Neuronal stem cell (in vitro differentiated cells): Measurements from ENCODE around the gene S1PR4.

Experiments used
- DNase-seq: peaks from one replicate; pipeline ENCODE4 v3.0.0-alpha.2; 2013; ENCODE audit warnings: low spot score
- H2AFZ ChIP-seq: one replicate; pipeline ENCODE4 v1.6.1; 2013; ENCODE audit warnings: mild to moderate bottlenecking, low read length, inconsistent platforms
- H2AK5ac ChIP-seq: 2 replicates; pipeline ENCODE4 v1.6.1; 2013; ENCODE audit warnings: low read depth, mild to moderate bottlenecking, inconsistent platforms, low read length, moderate library complexity, mixed read lengths
- H2BK120ac ChIP-seq: 2 replicates; pipeline ENCODE4 v1.6.1; 2013; ENCODE audit warnings: low read depth, mild to moderate bottlenecking, inconsistent platforms, low read length, moderate library complexity, mixed read lengths
- H2BK12ac ChIP-seq: one replicate; pipeline ENCODE4 v1.6.1; 2013; ENCODE audit warnings: low read length, inconsistent platforms
- H2BK15ac ChIP-seq: 2 replicates; pipeline ENCODE4 v1.6.1; 2013; ENCODE audit warnings: mild to moderate bottlenecking, low read length, inconsistent platforms, mixed read lengths
- H2BK5ac ChIP-seq: one replicate; pipeline ENCODE4 v1.6.1; 2013; ENCODE audit warnings: inconsistent platforms, mild to moderate bottlenecking, low read length, moderate library complexity
- H3K14ac ChIP-seq: one replicate; pipeline ENCODE4 v1.6.1; 2013; ENCODE audit warnings: low read length, inconsistent platforms
- H3K18ac ChIP-seq: 2 replicates; pipeline ENCODE4 v1.6.1; 2013; ENCODE audit warnings: low read length, inconsistent platforms
- H3K23ac ChIP-seq: 2 replicates; pipeline ENCODE4 v1.6.1; 2013; ENCODE audit warnings: low read depth, mild to moderate bottlenecking, mixed read lengths, low read length, inconsistent platforms; ENCODE audit not compliant: poor library complexity
- H3K27ac ChIP-seq: replicated peaks from 3 replicates; pipeline ENCODE4 v1.5.1; 2013; ENCODE audit warnings: low read length, inconsistent platforms
- H3K27me3 ChIP-seq, 3 experiments: 2 replicates each; pipeline ENCODE4 v1.6.1; 2013; ENCODE audit warnings: low read length in 3 of 3, mild to moderate bottlenecking in 2 of 3, inconsistent platforms in 1 of 3, low read depth in 1 of 3, mixed read lengths in 1 of 3, moderate library complexity in 1 of 3; ENCODE audit not compliant: control insufficient read depth in 3 of 3, insufficient read depth in 3 of 3
- H3K36me3 ChIP-seq, 2 donors: replicated peaks in 1 of 2; 2 replicates each; pipeline ENCODE4 v1.6.1; 2013; ENCODE audit warnings: low read length in 2 of 2; ENCODE audit not compliant: control insufficient read depth in 2 of 2, insufficient read depth in 2 of 2
- H3K4ac ChIP-seq: 2 replicates; pipeline ENCODE4 v1.6.1; 2013; ENCODE audit warnings: inconsistent platforms, mild to moderate bottlenecking, low read length, moderate library complexity
- H3K4me1 ChIP-seq, 2 donors: 1 replicate in 1 of 2; 2 replicates in 1 of 2; pipeline ENCODE4 v1.6.1; 2013; ENCODE audit warnings: low read length in 2 of 2, low read depth in 1 of 2; ENCODE audit not compliant: control insufficient read depth in 2 of 2, insufficient read depth in 1 of 2
- H3K4me2 ChIP-seq: one replicate; pipeline ENCODE4 v1.6.1; 2013; ENCODE audit warnings: mild to moderate bottlenecking, low read length, inconsistent platforms; ENCODE audit not compliant: insufficient read depth, poor library complexity, severe bottlenecking
- H3K4me3 ChIP-seq, 2 donors: 2 replicates each; pipeline ENCODE4 v1.5.1; 2013; ENCODE audit warnings: low read length in 2 of 2, mild to moderate bottlenecking in 2 of 2, inconsistent platforms in 1 of 2, moderate library complexity in 1 of 2
- H3K79me1 ChIP-seq: one replicate; pipeline ENCODE4 v1.6.1; 2013; ENCODE audit warnings: low read depth, mild to moderate bottlenecking, inconsistent platforms, low read length, moderate library complexity
- H3K9ac ChIP-seq: one replicate; pipeline ENCODE4 v1.6.1; 2013; ENCODE audit warnings: mild to moderate bottlenecking, low read depth, low read length, inconsistent platforms; ENCODE audit not compliant: poor library complexity
- H3K9me3 ChIP-seq, 2 donors: replicated peaks in 1 of 2; 2 replicates each; pipeline versions ENCODE3 to v1.6.1; 2013; ENCODE audit warnings: low read length in 2 of 2, mild to moderate bottlenecking in 2 of 2, inconsistent platforms in 1 of 2, low read depth in 1 of 2, mixed read lengths in 1 of 2, moderate library complexity in 1 of 2; ENCODE audit not compliant: control insufficient read depth in 2 of 2, insufficient read depth in 1 of 2
- H4K8ac ChIP-seq: one replicate; pipeline ENCODE4 v1.6.1; 2013; ENCODE audit warnings: low read depth, mild to moderate bottlenecking, inconsistent platforms, low read length, moderate library complexity
- H4K91ac ChIP-seq: one replicate; pipeline ENCODE4 v1.6.1; 2013; ENCODE audit warnings: low read length, low read depth, mild to moderate bottlenecking, inconsistent platforms; ENCODE audit not compliant: poor library complexity
- WGBS, 2 donors: extraction: QIAGEN DNeasy Blood & Tissue Kit; methylation state at CpG; one replicate each; pipeline ENCODE4 v1.1.7; 2013; ENCODE audit warnings: missing lambda C conversion rate in 2 of 2, mixed read lengths in 1 of 2; ENCODE audit not compliant: insufficient read length in 2 of 2, insufficient replicate concordance in 1 of 2; ENCODE audit errors: extremely low coverage in 2 of 2; 5-methylcytosine and 5-hydroxymethylcytosine counted together

The S1PR4 gene

GRCh38 chr19:3137119-3137518 lies 41.5 kb upstream of the S1PR4 start:
- Histone ChIP-seq H2BK12ac (no peak overlapping the region), H2BK5ac (no peak overlapping the region), H3K9ac (no peak overlapping the region), H3K36me3 (no peaks in the 10 kb centered on the region), H2BK120ac (no peak overlapping the region), H4K8ac (no peak overlapping the region), H3K27ac (no peak overlapping the region), H3K18ac (no peak overlapping the region), H3K23ac (no peak overlapping the region), H3K4me3 (no peak overlapping the region), H3K79me1 (no peaks in the 10 kb centered on the region), H3K9me3 (no peaks in the 10 kb centered on the region), H3K4me2 (no peak overlapping the region), H3K4me1 (no peaks in the 10 kb centered on the region), H4K91ac (no peak overlapping the region), H2BK15ac (no peak overlapping the region), H2AFZ (no peak overlapping the region), H3K14ac (no peak overlapping the region), H2AK5ac (no peak overlapping the region), H3K4ac (no peak overlapping the region), H3K27me3 (no peaks in the 10 kb centered on the region)
- WGBS, 2 donors = no CpG with 5 or more reads among the region's 7 CpGs
- no peak for DNase-seq

- Histone ChIP-seq H3K27me3 (no peaks in the 10 kb centered on the region), H3K27ac (no peak overlapping the region), H3K79me1 (no peaks in the 10 kb centered on the region), H3K9me3 (no peaks in the 10 kb centered on the region), H3K4me2 (no peak overlapping the region), H3K36me3 (no peaks in the 10 kb centered on the region), H2AFZ (no peak overlapping the region), H2BK120ac (no peak overlapping the region), H3K4me3 (no peak overlapping the region), H2BK15ac (no peak overlapping the region), H3K18ac (no peak overlapping the region), H2AK5ac (no peak overlapping the region), H4K8ac (no peak overlapping the region), H3K9ac (no peak overlapping the region), H3K4ac (no peak overlapping the region), H2BK5ac (no peak overlapping the region), H3K23ac (no peak overlapping the region), H4K91ac (no peak overlapping the region), H3K4me1 (no peaks in the 10 kb centered on the region), H2BK12ac (no peak overlapping the region), H3K14ac (no peak overlapping the region)
- WGBS, 2 donors = no CpG with 5 or more reads among the region's 15 CpGs
- no peak for DNase-seq
These were observed 40.3 kb upstream of the S1PR4 start for GRCh38 chr19:3138268-3138667.

- no peak for DNase-seq
- H3K27ac ChIP-seq = no peak overlapping the region
- no peaks in the 10 kb centered on the region for H3K9me3 ChIP-seq
- H3K9ac ChIP-seq = no peak overlapping the region
- no peak overlapping the region for H4K8ac ChIP-seq
- no peak overlapping the region for H2AFZ ChIP-seq
- H3K79me1 ChIP-seq = no peaks in the 10 kb centered on the region
- no peak overlapping the region for H2BK12ac ChIP-seq
- no peak overlapping the region for H3K14ac ChIP-seq
- no peak overlapping the region for H3K4me2 ChIP-seq
- no peak overlapping the region for H3K4me3 ChIP-seq
- no peak overlapping the region for H2BK5ac ChIP-seq
- no peak overlapping the region for H3K23ac ChIP-seq
- no peaks in the 10 kb centered on the region for H3K36me3 ChIP-seq
- no peaks in the 10 kb centered on the region for H3K4me1 ChIP-seq
- no peak overlapping the region for H2AK5ac ChIP-seq
- H3K4ac ChIP-seq = no peak overlapping the region
- H2BK15ac ChIP-seq = no peak overlapping the region
- no peaks in the 10 kb centered on the region for H3K27me3 ChIP-seq
- H3K18ac ChIP-seq = no peak overlapping the region
- H4K91ac ChIP-seq = no peak overlapping the region
- no peak overlapping the region for H2BK120ac ChIP-seq
These were observed 37.9 kb upstream of the S1PR4 start for GRCh38 chr19:3140667-3141038.

GRCh38 chr19:3142292-3142670 lies 36.3 kb upstream of the S1PR4 start:
- H2BK5ac ChIP-seq = no peak overlapping the region
- H3K27me3 ChIP-seq = no peaks in the 10 kb centered on the region
- H3K27ac ChIP-seq = no peak overlapping the region
- no peak overlapping the region for H4K8ac ChIP-seq
- no peak overlapping the region for H2BK12ac ChIP-seq
- no CpG with 5 or more reads among the region's 6 CpGs for WGBS, 2 donors
- no peak overlapping the region for H3K14ac ChIP-seq
- H3K4me1 ChIP-seq = no peaks in the 10 kb centered on the region
- H2BK120ac ChIP-seq = no peak overlapping the region
- no peak overlapping the region for H3K4me2 ChIP-seq
- no peaks in the 10 kb centered on the region for H3K9me3 ChIP-seq
- H3K4me3 ChIP-seq = no peak overlapping the region
- H2AFZ ChIP-seq = peak overlapping the region; percentile 68
- H2AK5ac ChIP-seq = peak overlapping the region; percentile 78
- peak overlapping the region; percentile 39 for H2BK15ac ChIP-seq
- H3K18ac ChIP-seq = no peak overlapping the region
- H3K4ac ChIP-seq = no peak overlapping the region
- H3K36me3 ChIP-seq = no peaks in the 10 kb centered on the region
- no peak overlapping the region for H3K23ac ChIP-seq
- H3K79me1 ChIP-seq = no peaks in the 10 kb centered on the region
- no peak overlapping the region for H3K9ac ChIP-seq
- H4K91ac ChIP-seq = no peak overlapping the region
- DNase-seq = no peak
